PC-9 (cell line): ENCODE data around the gene NRG3. TPM values are rescaled to one million over a fixed set of nuclear protein-coding genes. Genes with fewer than 3 reads are reported as not detected.

Source experiments
- BruUV-seq: library from RNA; stranded (reverse); fragments of 400-500 nt; replicated peaks from 2 replicates; lab custom pipeline; 2021; lab: Mats Ljungman, UMichigan
- CTCF ChIA-PET: fragments of 300-600 bp; sonication (Branson Sonifier 250); formaldehyde crosslinking; loops from one replicate; lab custom pipeline; 2022; ENCODE audit warnings: antibody characterized with exemption; lab: Charles Lee
- POLR2A ChIA-PET: fragments of 300-600 bp; sonication (Branson Sonifier 250); formaldehyde crosslinking; loops from one replicate; lab custom pipeline; 2022; ENCODE audit warnings: antibody characterized with exemption; ENCODE audit not compliant: unreplicated experiment; lab: Charles Lee
- DNase-seq, 2 experiments: peaks; one replicate each; pipeline versions ENCODE4 v3.0.0 to v3.0.0-alpha.2; 2015 to 2022; ENCODE audit warnings: mixed read lengths in 1 of 2
- H2AFZ ChIP-seq: fragments of 200-600 bp; sonication (generic); 2 replicates; pipeline ENCODE4 v1.8.1; 2017; ENCODE audit warnings: antibody characterized with exemption
- H3F3A ChIP-seq: fragments of 200-600 bp; sonication (generic); 2 replicates; pipeline ENCODE4 v1.8.1; 2017; ENCODE audit warnings: antibody characterized with exemption, mild to moderate bottlenecking, low read depth; ENCODE audit not compliant: insufficient read depth
- H3K27ac ChIP-seq: fragments of 200-600 bp; sonication (generic); 2 replicates; pipeline ENCODE4 v1.6.1; 2016; ENCODE audit warnings: mixed run types
- H3K27me3 ChIP-seq: fragments of 200-600 bp; sonication (generic); 2 replicates; pipeline ENCODE4 v1.6.1; 2016; ENCODE audit warnings: low read depth, mixed run types; ENCODE audit not compliant: insufficient read depth
- H3K36me3 ChIP-seq: fragments of 200-600 bp; sonication (generic); 2 replicates; pipeline ENCODE4 v1.6.1; 2016; ENCODE audit warnings: low read depth, mixed run types
- H3K4me1 ChIP-seq: fragments of 200-600 bp; sonication (generic); replicated peaks from 2 replicates; pipeline ENCODE4 v1.6.1; 2016; ENCODE audit warnings: mixed run types; ENCODE audit not compliant: insufficient read depth
- H3K4me2 ChIP-seq: fragments of 200-600 bp; sonication (generic); 2 replicates; pipeline ENCODE4 v1.6.1; 2017; ENCODE audit warnings: mixed run types
- H3K4me3 ChIP-seq: fragments of 200-600 bp; sonication (generic); 2 replicates; pipeline ENCODE4 v1.6.1; 2016; ENCODE audit warnings: mixed run types
- H3K79me2 ChIP-seq: fragments of 200-600 bp; sonication (generic); 2 replicates; pipeline ENCODE4 v1.6.1; 2017; ENCODE audit warnings: low read depth, mixed run types
- H3K9me2 ChIP-seq: fragments of 200-600 bp; sonication (generic); 2 replicates; pipeline ENCODE4 v1.8.1; 2017; ENCODE audit warnings: mild to moderate bottlenecking; ENCODE audit not compliant: insufficient read depth
- H3K9me3 ChIP-seq: fragments of 200-600 bp; sonication (generic); 2 replicates; pipeline ENCODE4 v1.8.1; 2016; ENCODE audit warnings: low read depth; ENCODE audit not compliant: insufficient read depth
- H4K20me1 ChIP-seq: fragments of 200-600 bp; sonication (generic); 2 replicates; pipeline ENCODE4 v1.8.1; 2017; ENCODE audit not compliant: insufficient read depth
- CTCF ChIP-seq: fragments of 200-600 bp; sonication (generic); conservative IDR thresholded peaks from 2 replicates; pipeline ENCODE4 v1.6.1; 2017; ENCODE audit warnings: mixed run types, antibody characterized with exemption, mild to moderate bottlenecking, moderate library complexity
- EZH2 ChIP-seq: fragments of 200-600 bp; sonication (generic); IDR thresholded peaks from 2 replicates; pipeline ENCODE4 v1.8.0; 2017; ENCODE audit warnings: antibody characterized with exemption, low read depth
- intact Hi-C: fragments of 100-400 bp; cut with micrococcal nuclease; formaldehyde crosslinking; loops from one replicate; pipeline ENCODE4 v1.10.0; 2022; ENCODE audit not compliant: unreplicated experiment
- total RNA-seq: library from RNA; stranded (reverse); gene quantifications from 2 replicates; pipeline ENCODE4 v1.2.3, GENCODE V29; 2021

Gene NRG3
- total RNA-seq, 1 experiment from 2014 or later: not detected

- no peaks in the 10 kb centered on the region for H3K9me3 ChIP-seq
- no peaks in the 10 kb centered on the region for H3K4me1 ChIP-seq
- intact Hi-C loops: no loop called here
- H3K36me3 ChIP-seq: no peaks in the 10 kb centered on the region
- ChIA-PET CTCF (no interaction called here), POLR2A (no interaction called here)
- H2AFZ ChIP-seq: no peak overlapping the region
- TF ChIP-seq CTCF: no peak
- no peak for TF ChIP-seq EZH2
- no peaks in the 10 kb centered on the region for H3K9me2 ChIP-seq
- no peaks in the 10 kb centered on the region for H3K27me3 ChIP-seq
- H4K20me1 ChIP-seq: no peaks in the 10 kb centered on the region
- BruUV-seq: no TSS peak
- no peaks in the 10 kb centered on the region for H3F3A ChIP-seq
- H3K4me2 ChIP-seq: peak overlapping the region; percentile 2; the same call in 1 of the 2 replicates
- DNase-seq: no peak
- H3K27ac ChIP-seq: no peak overlapping the region
- H3K79me2 ChIP-seq: no peaks in the 10 kb centered on the region
- no peak overlapping the region for H3K4me3 ChIP-seq
Observed at GRCh38 chr10:81870472-81870871, 4.5 kb upstream of the NRG3 start.

- BruUV-seq: no TSS peak
Observed at GRCh38 chr10:81871558-81871957, 3.4 kb upstream of the NRG3 start.

GRCh38 chr10:81872206-81872862 is 2.7 kb upstream of the NRG3 start:
- Histone ChIP-seq H3K36me3 (no peaks in the 10 kb centered on the region), H3K4me1 (no peaks in the 10 kb centered on the region), H3K27ac (no peak overlapping the region), H3K9me3 (no peaks in the 10 kb centered on the region), H3K4me2 (no peak overlapping the region), H3K27me3 (no peaks in the 10 kb centered on the region), H3K79me2 (no peaks in the 10 kb centered on the region), H3K9me2 (no peaks in the 10 kb centered on the region), H4K20me1 (no peaks in the 10 kb centered on the region), H3F3A (no peaks in the 10 kb centered on the region), H3K4me3 (no peak overlapping the region), H2AFZ (no peak overlapping the region)
- no peak for TF ChIP-seq CTCF
- no peak for TF ChIP-seq EZH2
- ChIA-PET POLR2A (no interaction called here), CTCF (no interaction called here)
- intact Hi-C loops: no loop called here
- no TSS peak for BruUV-seq
- no peak for DNase-seq

More at GRCh38 chr10:81871558-81871957, 3.4 kb upstream of the NRG3 start:
- ChIA-PET POLR2A (no interaction called here), CTCF (no interaction called here)
- no peaks in the 10 kb centered on the region for H4K20me1 ChIP-seq
- no peaks in the 10 kb centered on the region for H3K79me2 ChIP-seq
- no peaks in the 10 kb centered on the region for H3K9me2 ChIP-seq
- no peak overlapping the region for H3K4me2 ChIP-seq
- TF ChIP-seq EZH2: no peak
- TF ChIP-seq CTCF: no peak
- intact Hi-C loops: no loop called here
- H3K36me3 ChIP-seq: no peaks in the 10 kb centered on the region
- H3K4me3 ChIP-seq: no peak overlapping the region
- no peak overlapping the region for H3K27ac ChIP-seq
- no peaks in the 10 kb centered on the region for H3K27me3 ChIP-seq
- DNase-seq: no peak
- H3F3A ChIP-seq: no peaks in the 10 kb centered on the region
- H3K9me3 ChIP-seq: no peaks in the 10 kb centered on the region
- no peaks in the 10 kb centered on the region for H3K4me1 ChIP-seq
- no peak overlapping the region for H2AFZ ChIP-seq
